HCT116 (cell line): Measurements from ENCODE around the gene AGPS. TPM values are rescaled to one million over a fixed set of nuclear protein-coding genes. Genes with fewer than 3 reads are reported as not detected.

Experiments used
- ATAC-seq: fragments of 200-7000 bp; cut with Tn5 transposase; 2 replicates; pipeline ENCODE4 v1.9.1; 2020; ENCODE audit warnings: mild to moderate bottlenecking, moderate library complexity
- BruUV-seq: library from RNA; stranded (reverse); fragments of 400-500 nt; replicated peaks from 2 replicates; lab custom pipeline; 2021; lab: Mats Ljungman, UMichigan
- CTCF ChIA-PET: fragments of 300-600 bp; sonication (Branson Sonifier 250); formaldehyde crosslinking; loops from one replicate; lab custom pipeline; 2021; ENCODE audit warnings: antibody characterized with exemption; lab: Charles Lee
- POLR2A ChIA-PET: fragments of 300-600, 350-600 bp; sonication (Branson Sonifier 250); formaldehyde crosslinking; loops from one replicate; lab custom pipeline; 2021; ENCODE audit warnings: antibody characterized with exemption; lab: Charles Lee
- RAD21 ChIA-PET, 2 experiments: fragments of 300-600 bp; sonication (Branson Sonifier 250); formaldehyde crosslinking; loops; one replicate each; lab custom pipeline; 2023; ENCODE audit warnings: low total read pairs in 2 of 2; ENCODE audit not compliant: uncharacterized antibody in 2 of 2, unreplicated experiment in 2 of 2, low non-redundant PET in 1 of 2; lab: Charles Lee
- DNase-seq: peaks from one replicate; pipeline ENCODE4 v3.0.0-alpha.2; 2010; ENCODE audit warnings: low read depth, low spot score
- H2AFZ ChIP-seq: fragments of 200-600 bp; shearing (Covaris generic), sonication (generic); 2 replicates; pipeline ENCODE4 v1.6.1; 2017; ENCODE audit warnings: low read depth, mixed run types, mixed read lengths, antibody characterized with exemption, low read length; ENCODE audit not compliant: poor library complexity, severe bottlenecking
- H3K27ac ChIP-seq: 2 replicates; pipeline ENCODE4 v1.5.1; 2012; ENCODE audit warnings: low read depth, low read length
- H3K27me3 ChIP-seq: fragments of 200-600 bp; sonication (generic); 2 replicates; pipeline ENCODE4 v1.6.1; 2016; ENCODE audit warnings: mixed run types, low read length, mixed read lengths; ENCODE audit not compliant: insufficient read depth
- H3K36me3 ChIP-seq, 2 experiments: fragments of 200-500 bp in 1 of 2; fragments of 200-600 bp in 1 of 2; sonication (Bioruptor generic) in 1 of 2; sonication (generic) in 1 of 2; 2 replicates each; pipeline versions ENCODE4 v1.5.1 to v1.6.1; 2014 to 2016; ENCODE audit warnings: low read length in 2 of 2, inconsistent platforms in 1 of 2, mixed read lengths in 1 of 2, mixed run types in 1 of 2; ENCODE audit not compliant: insufficient read depth in 2 of 2, control insufficient read depth in 1 of 2
- H3K4me1 ChIP-seq, 2 experiments: fragments of 200-600 bp in 1 of 2; sonication (generic) in 1 of 2; 2 replicates each; pipeline versions ENCODE4 v1.5.1 to v1.6.1; 2012 to 2017; ENCODE audit warnings: low read length in 2 of 2, inconsistent platforms in 1 of 2, mild to moderate bottlenecking in 1 of 2, mixed read lengths in 1 of 2, mixed run types in 1 of 2, moderate library complexity in 1 of 2; ENCODE audit not compliant: insufficient read depth in 2 of 2, control insufficient read depth in 1 of 2
- H3K4me2 ChIP-seq: fragments of 200-600 bp; sonication (generic); 2 replicates; pipeline ENCODE4 v1.6.1; 2017; ENCODE audit warnings: mixed run types, low read length, mixed read lengths
- H3K4me3 ChIP-seq, 2 experiments: fragments of 200-600 bp in 1 of 2; sonication (generic) in 1 of 2; replicated peaks in 1 of 2; 2 replicates each; pipeline ENCODE4 v1.5.1; 2011 to 2016; ENCODE audit warnings: low read length in 2 of 2, control low read depth in 1 of 2, low read depth in 1 of 2, mild to moderate bottlenecking in 1 of 2, mixed read lengths in 1 of 2, mixed run types in 1 of 2
- H3K79me2 ChIP-seq: fragments of 200-600 bp; sonication (generic); 2 replicates; pipeline ENCODE4 v1.6.1; 2017; ENCODE audit warnings: mild to moderate bottlenecking, mixed run types, low read length, moderate library complexity, mixed read lengths; ENCODE audit not compliant: insufficient read depth
- H3K9ac ChIP-seq: fragments of 200-600 bp; sonication (generic); 2 replicates; pipeline ENCODE4 v1.6.1; 2016; ENCODE audit warnings: low read length, mixed read lengths
- H3K9me2 ChIP-seq: fragments of 200-600 bp; sonication (generic), shearing (Covaris generic); 2 replicates; pipeline ENCODE4 v1.6.1; 2017; ENCODE audit warnings: mixed run types, mild to moderate bottlenecking, moderate library complexity; ENCODE audit not compliant: insufficient read depth
- H3K9me3 ChIP-seq, 2 experiments: fragments of 200-500 bp in 1 of 2; fragments of 200-600 bp in 1 of 2; sonication (Bioruptor generic) in 1 of 2; sonication (generic) in 1 of 2; 2 replicates each; pipeline ENCODE4 v1.6.1; 2014 to 2017; ENCODE audit warnings: low read length in 2 of 2, mixed read lengths in 2 of 2, inconsistent platforms in 1 of 2, low read depth in 1 of 2, mild to moderate bottlenecking in 1 of 2, mixed run types in 1 of 2, moderate library complexity in 1 of 2; ENCODE audit not compliant: control insufficient read depth in 1 of 2, insufficient read depth in 1 of 2
- H4K20me1 ChIP-seq: fragments of 200-600 bp; sonication (generic), shearing (Covaris generic); 2 replicates; pipeline ENCODE4 v1.6.1; 2017; ENCODE audit warnings: mixed run types, mild to moderate bottlenecking, moderate library complexity; ENCODE audit not compliant: insufficient read depth
- CBX3 ChIP-seq: IDR thresholded peaks from 2 replicates; pipeline ENCODE4 v1.6.1; 2012; ENCODE audit warnings: low read depth
- CTCF ChIP-seq, 3 experiments: fragments of 200-600 bp in 1 of 3; sonication (generic) in 1 of 3; IDR thresholded peaks in 2 of 3; conservative IDR thresholded peaks in 1 of 3; 2 replicates each; pipeline ENCODE4 v1.5.1; 2012 to 2017; ENCODE audit warnings: low read depth in 2 of 3, low read length in 2 of 3, antibody characterized with exemption in 1 of 3, borderline replicate concordance in 1 of 3, control low read depth in 1 of 3, mild to moderate bottlenecking in 1 of 3, mixed read lengths in 1 of 3, mixed run types in 1 of 3, moderate library complexity in 1 of 3; ENCODE audit not compliant: insufficient read depth in 1 of 3
- EZH2 ChIP-seq: fragments of 200-600 bp; sonication (generic); IDR thresholded peaks from 2 replicates; pipeline ENCODE4 v1.6.1; 2017; ENCODE audit warnings: antibody characterized with exemption, mixed run types
- FOSL1 ChIP-seq: IDR thresholded peaks from 2 replicates; pipeline ENCODE4 v1.6.1; 2012; ENCODE audit warnings: low read depth
- JUND ChIP-seq: IDR thresholded peaks from 2 replicates; pipeline ENCODE4 v1.6.1; 2012
- MAX ChIP-seq: IDR thresholded peaks from 2 replicates; pipeline ENCODE4 v1.6.1; 2012
- POLR2AphosphoS5 ChIP-seq: IDR thresholded peaks from 2 replicates; pipeline ENCODE4 v1.6.1; 2011; ENCODE audit warnings: mild to moderate bottlenecking, low read depth, low read length, moderate library complexity
- RAD21 ChIP-seq: IDR thresholded peaks from 2 replicates; pipeline ENCODE4 v1.6.1; 2012; ENCODE audit warnings: low read depth, mild to moderate bottlenecking
- SIN3A ChIP-seq: IDR thresholded peaks from 2 replicates; pipeline ENCODE4 v1.6.1; 2012; ENCODE audit warnings: low read depth
- TCF7L2 ChIP-seq: IDR thresholded peaks from 2 replicates; pipeline ENCODE4 v1.7.0; 2011; ENCODE audit warnings: borderline replicate concordance, inconsistent platforms; ENCODE audit not compliant: insufficient read depth, insufficient read length; ENCODE audit errors: extremely low read depth
- intact Hi-C: fragments of 100-400 bp; cut with micrococcal nuclease; formaldehyde crosslinking; loops from 2 replicates; pipeline ENCODE4 v1.10.0; 2022
- total RNA-seq: library from RNA; stranded (reverse); gene quantifications from one replicate; pipeline ENCODE4 v1.2.1, GENCODE V29; 2021; ENCODE audit not compliant: unreplicated experiment

Gene AGPS
- total RNA-seq, 1 experiment from 2014 or later, result 66.6 TPM

GRCh38 chr2:177482195-177482594 is 89.6 kb downstream of the AGPS start:
- no peaks in the 10 kb centered on the region for H3K27me3 ChIP-seq
- H3K4me1 ChIP-seq, result no peaks in the 10 kb centered on the region
- TF ChIP-seq EZH2 (no peak), POLR2AphosphoS5 (no peak), FOSL1 (no peak), CBX3 (no peak), TCF7L2 (no peak), JUND (no peak), SIN3A (no peak), RAD21 (no peak), CTCF (IDR thresholded peaks at IDR 0.05 in 2 of 3, conservative IDR thresholded peaks at IDR 0.05 in 1 of 3; ENCODE audit: borderline replicate concordance in 1 of 3, insufficient read depth in 1 of 3, low read depth in 2 of 3, low read length in 2 of 3) (no peak)
- no peak overlapping the region for H3K4me2 ChIP-seq
- BruUV-seq, result no TSS peak
- ChIA-PET CTCF (no interaction called here), POLR2A (no interaction called here), RAD21 (no interaction called here)
- intact Hi-C loops, result no loop called here
- H3K79me2 ChIP-seq, result no peaks in the 10 kb centered on the region
- no peaks in the 10 kb centered on the region for H3K9me3 ChIP-seq
- no peak overlapping the region for H3K9ac ChIP-seq
- H3K4me3 ChIP-seq, result no peak overlapping the region
- no peak overlapping the region for H3K27ac ChIP-seq
- DNase-seq (no peak), ATAC-seq (no peak)
- no peaks in the 10 kb centered on the region for H3K9me2 ChIP-seq
- no peaks in the 10 kb centered on the region for H4K20me1 ChIP-seq
- no peak overlapping the region for H2AFZ ChIP-seq
- H3K36me3 ChIP-seq, result peaks cover 0 to 10% of the 10 kb centered on the region in 2 experiments; a peak in 1 of 4 replicates

GRCh38 chr2:177483531-177483930 is 91.0 kb downstream of the AGPS start:
- no peak for TF ChIP-seq MAX
- no peaks in the 10 kb centered on the region for H4K20me1 ChIP-seq
- no peak overlapping the region for H3K4me3 ChIP-seq
- H3K79me2 ChIP-seq, result no peaks in the 10 kb centered on the region
- CTCF ChIA-PET, result no interaction called here
- H2AFZ ChIP-seq, result no peak overlapping the region
- intact Hi-C loops, result no loop called here
- POLR2A ChIA-PET, result no interaction called here
- DNase-seq, result no peak
- no peak overlapping the region for H3K27ac ChIP-seq
- H3K9me3 ChIP-seq, result no peaks in the 10 kb centered on the region
- H3K9me2 ChIP-seq, result no peaks in the 10 kb centered on the region
- RAD21 ChIA-PET, result no interaction called here
- no TSS peak for BruUV-seq
- peaks cover 0 to 5% of the 10 kb centered on the region in 2 experiments; a peak in 1 of 4 replicates for H3K36me3 ChIP-seq
- H3K9ac ChIP-seq, result no peak overlapping the region
- H3K27me3 ChIP-seq, result no peaks in the 10 kb centered on the region
- H3K4me1 ChIP-seq, result no peaks in the 10 kb centered on the region
- no peak for ATAC-seq
- no peak overlapping the region for H3K4me2 ChIP-seq
